ENCODE measurements around the gene ATXN2.
"Not testable (repeated sequence)": the region's sequence is repeated elsewhere in the genome, so short reads cannot be mapped to it uniquely, and the experiment has no call there.

The ATXN2 gene

GRCh38 chr12:111412830-111413441 lies 186.2 kb downstream of the ATXN2 start:
- no peak for DNase-seq

DNA sequence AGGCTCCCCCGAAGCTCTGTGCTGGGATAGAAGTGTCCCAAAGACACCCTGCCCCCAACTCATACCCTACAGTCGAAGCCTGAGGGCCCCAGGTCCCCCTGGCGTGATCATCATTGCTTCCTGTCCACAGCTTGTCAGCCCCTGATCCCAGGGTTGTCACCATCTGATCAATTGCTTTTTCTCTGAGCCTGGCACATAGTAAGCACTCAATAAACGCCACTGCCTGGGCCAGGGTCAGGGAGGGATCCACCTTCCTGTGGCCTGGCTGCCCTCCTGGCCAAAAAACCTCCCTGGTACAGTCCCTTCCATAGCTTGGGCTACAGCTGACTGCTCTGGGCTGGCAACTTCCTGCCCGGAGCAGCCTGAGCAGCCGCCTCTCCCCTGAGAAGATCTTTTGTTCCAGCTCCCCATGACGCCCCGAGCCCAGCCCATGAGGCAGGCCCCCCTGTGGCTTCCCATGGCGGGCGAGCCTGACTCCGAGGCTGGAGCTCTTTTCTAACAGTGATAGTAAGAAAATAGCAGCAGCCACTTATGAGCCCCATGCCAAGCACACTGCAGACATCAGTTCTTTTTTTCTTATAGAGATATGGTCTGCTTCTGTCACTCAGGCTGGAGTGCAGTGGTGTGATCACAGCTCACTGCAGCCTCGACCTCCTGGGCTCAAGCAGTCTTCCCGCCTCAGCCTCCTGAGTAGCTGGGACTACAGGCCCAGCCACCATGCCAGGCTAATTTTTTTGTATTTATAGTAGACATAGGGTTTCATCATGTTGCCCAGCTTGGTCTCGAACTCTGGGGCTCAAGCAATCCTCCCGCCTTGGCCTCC lies 186.9 kb downstream of the ATXN2 start:
- DNase-seq = no peak

- DNase-seq = no peak
These were observed 187.8 kb downstream of the ATXN2 start for GRCh38 chr12:111411185-111411764.

DNA sequence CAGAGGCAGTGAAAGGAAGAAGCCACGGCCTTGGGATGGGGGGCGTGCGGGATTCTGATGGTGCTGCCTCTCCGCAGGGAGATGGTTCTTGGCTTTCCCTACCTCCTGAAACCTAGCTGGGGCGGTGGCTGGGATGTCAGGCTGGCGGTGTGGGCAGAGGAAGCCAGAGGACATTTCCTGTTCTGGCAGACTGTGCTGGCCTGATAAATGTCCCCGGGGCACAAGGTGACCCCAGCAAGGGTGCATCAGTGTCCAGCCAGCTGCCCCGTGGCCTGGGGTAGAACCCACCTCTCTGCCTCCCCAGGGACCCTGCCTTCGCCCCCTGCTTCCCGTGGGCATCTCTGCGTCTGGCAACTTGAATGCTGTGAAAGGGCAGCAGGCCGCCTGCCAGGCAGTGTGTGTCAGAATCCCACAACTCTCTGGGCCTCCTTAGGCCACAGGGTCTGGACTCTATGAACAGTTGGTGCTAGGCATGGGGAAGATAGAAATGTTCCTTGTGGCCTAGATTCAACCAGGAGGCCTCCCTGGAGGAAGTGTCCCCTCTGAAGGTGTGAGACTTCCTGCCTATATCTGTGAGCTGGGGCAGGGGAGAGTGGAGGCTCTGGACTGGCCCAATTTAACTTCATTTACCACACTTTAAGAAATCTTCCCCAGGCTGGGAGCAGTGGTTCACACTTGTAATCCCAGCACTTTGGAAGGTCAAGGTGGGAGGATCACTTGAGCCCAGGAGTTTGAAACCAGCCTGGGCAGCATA lies 188.5 kb downstream of the ATXN2 start:
- no peak for DNase-seq

- peak in 1 of 2 experiments; percentile 56 for DNase-seq
These were observed 189.2 kb downstream of the ATXN2 start for GRCh38 chr12:111409780-111410430.

GRCh38 chr12:111409403-111409779 lies 189.7 kb downstream of the ATXN2 start:
- no peak for DNase-seq

- DNase-seq = no peak
These were observed 190.3 kb downstream of the ATXN2 start for GRCh38 chr12:111408686-111409402.

DNA sequence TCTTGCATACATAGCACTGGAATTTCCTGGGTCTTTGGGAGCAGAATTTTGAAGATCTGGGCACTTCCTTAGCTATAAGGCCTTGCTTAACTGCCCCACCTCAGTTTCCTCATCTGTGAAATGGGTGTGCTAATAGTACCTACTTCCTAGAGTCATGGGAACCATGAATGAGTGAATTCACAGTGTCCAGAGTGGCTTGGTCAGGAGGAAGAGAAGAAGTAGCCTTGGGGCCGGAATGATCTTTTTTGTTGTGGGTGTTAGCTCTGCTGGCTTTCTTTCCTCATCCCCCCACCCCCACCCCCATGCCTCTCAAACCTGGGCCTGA lies 191.0 kb downstream of the ATXN2 start:
- no peak for DNase-seq

DNA sequence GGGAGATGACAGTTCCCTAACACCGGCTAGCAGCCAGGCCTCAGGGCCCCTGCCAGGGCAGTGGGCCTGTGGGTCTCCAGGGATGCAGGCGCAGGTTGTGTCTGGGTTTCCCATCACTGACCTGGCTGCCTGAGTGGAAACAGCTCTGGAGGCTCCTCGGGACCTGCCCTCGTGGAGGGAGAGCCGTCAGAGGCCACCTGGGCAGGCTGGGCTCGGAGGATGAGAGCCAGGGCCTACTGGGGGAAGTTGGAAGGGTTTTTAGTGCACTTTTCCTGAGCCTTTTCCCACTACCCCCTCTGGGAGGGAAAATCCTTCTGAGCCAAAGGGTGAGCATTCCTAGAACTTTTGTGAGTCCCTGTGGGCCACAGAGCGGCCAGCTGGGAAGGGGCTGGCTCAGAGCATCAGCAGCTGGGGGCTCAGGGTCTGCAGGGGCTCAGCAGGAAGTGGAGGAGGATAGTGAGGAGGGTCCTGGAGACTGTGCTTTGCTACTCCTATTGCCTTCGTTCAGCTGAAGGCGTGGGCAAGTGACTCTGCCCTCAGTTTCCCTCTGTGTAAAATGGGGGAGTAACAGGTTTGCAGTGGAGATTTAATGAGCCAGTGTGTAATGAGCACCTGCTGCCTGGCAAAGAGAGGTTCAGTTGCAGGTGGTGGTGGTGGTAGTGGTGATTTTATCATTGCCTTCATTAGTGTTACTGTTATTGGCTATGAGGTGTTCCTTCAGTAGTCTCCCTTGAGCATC lies 191.6 kb downstream of the ATXN2 start:
- no peak for DNase-seq

GRCh38 chr12:111406474-111407376 lies 192.4 kb downstream of the ATXN2 start:
- DNase-seq = peak; percentile 62 to 72

GRCh38 chr12:111405859-111406473 lies 193.1 kb downstream of the ATXN2 start, which contains the start of gene SH2B3:
Gene SH2B3 (plus strand): TSS chr12:111405923. CDS start chr12:111418146, 12,223 bp downstream.
- DNase-seq = peak; percentile 74 to 80

GRCh38 chr12:111405149-111405858 lies 193.8 kb downstream of the ATXN2 start:
- peak; percentile 99 for DNase-seq

- peak; percentile 79 to 83 for DNase-seq
These were observed 194.6 kb downstream of the ATXN2 start for GRCh38 chr12:111404362-111405148.

DNA sequence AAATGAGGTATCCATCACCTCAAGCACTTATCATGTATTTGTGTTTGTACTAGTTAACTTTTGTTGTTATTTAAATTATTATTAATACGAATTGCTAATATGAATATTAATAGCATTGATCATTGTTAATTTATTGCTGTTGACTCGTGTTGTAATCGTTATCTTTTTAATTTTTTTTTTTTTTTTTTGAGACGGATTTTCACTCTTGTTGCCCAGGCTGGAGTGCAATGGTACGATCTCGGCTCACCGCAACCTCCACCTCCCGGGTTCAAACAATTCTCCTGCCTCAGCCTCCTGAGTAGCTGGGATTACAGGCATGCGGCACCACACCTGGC lies 196.7 kb downstream of the ATXN2 start:
- not testable (repeated sequence) for DNase-seq
